HG02885 (cell line): ENCODE measurements around the gene ACSS1.

Experiments used
- ATAC-seq: cut with Tn5 transposase; IDR thresholded peaks from one replicate; pipeline ENCODE4 v1.9.1; 2021; ENCODE audit warnings: mild to moderate bottlenecking; ENCODE audit not compliant: unreplicated experiment, poor library complexity

Gene ACSS1

DNA sequence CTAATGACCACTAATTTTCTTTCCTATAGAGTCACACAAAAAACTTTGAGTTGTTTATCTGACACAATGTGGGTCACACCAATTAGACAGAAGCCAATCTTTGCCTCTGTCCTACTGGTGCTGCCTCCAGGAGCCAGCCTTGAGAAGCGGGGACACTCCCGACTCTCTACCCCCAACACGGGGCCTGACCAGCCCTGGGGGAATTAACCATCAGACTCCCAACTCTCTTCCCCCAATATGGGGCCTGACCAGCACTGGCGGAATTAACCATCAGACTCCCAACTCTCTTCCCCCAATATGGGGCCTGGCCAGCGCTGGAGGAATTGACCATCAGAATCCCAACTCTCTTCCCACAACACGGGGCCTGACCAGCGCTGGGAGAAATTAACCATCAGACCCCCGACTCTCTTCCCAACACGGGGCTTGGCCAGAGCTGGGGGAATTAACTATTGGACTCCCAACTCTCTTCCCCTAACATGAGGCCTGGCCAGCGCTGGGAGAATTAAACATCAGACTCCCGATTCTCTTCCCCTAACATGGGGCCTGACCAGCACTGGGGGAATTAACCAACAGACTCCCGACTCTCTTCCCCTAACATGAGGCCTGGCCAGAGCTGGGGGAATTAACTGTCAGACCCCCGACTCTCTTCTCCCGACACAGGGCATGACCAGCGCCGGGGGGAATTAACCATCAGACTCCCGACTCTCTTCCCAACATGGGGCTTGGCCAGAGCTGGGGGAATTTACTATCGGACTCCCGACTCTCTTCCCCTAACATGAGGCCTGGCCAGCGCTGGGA is 96.4 kb downstream of the ACSS1 start:
- ATAC-seq: no peak

DNA sequence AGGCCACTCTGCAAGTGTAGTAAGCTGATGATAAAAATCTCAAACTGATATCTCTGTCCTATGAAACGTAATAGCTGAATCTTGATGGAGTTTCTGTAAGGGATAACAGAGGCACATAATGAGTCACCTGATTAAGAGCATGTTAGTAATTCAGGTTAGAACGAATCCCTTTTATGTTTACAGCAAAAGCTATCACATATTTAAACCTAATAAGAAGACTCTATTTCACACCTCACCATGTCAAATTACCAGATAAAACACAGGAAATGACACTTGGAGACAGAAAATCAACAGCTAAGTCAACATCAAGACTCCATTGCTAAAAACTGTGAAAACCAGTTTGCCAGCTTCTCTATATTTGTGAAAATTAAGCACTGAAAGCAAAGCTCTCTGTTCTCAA is 97.1 kb downstream of the ACSS1 start:
- ATAC-seq: no peak

DNA sequence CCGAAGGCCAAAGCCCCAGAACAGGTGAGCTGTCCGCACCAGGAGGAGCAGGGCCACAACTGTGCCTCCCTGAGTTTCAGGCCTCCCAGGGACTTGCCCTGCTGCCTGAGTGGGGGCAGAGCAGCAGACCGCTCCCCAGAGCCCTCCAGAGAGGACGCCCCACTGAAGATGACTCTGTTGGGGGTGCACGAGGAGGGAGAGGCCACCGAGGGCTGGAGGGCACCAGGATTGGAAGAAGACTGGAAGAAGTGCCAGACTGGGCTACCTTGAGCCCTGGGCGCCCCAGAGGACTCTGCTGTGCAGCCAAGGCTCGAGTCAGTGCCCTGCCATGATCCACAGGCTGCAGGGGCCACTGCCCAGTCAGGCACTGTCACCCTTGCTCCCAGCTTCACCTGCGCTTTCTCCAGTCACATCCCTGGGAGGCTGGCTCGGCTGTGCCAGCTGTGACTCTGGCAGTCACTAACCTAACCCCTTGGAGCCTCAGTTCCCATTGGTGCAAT is 97.6 kb downstream of the ACSS1 start:
- ATAC-seq: no peak

DNA sequence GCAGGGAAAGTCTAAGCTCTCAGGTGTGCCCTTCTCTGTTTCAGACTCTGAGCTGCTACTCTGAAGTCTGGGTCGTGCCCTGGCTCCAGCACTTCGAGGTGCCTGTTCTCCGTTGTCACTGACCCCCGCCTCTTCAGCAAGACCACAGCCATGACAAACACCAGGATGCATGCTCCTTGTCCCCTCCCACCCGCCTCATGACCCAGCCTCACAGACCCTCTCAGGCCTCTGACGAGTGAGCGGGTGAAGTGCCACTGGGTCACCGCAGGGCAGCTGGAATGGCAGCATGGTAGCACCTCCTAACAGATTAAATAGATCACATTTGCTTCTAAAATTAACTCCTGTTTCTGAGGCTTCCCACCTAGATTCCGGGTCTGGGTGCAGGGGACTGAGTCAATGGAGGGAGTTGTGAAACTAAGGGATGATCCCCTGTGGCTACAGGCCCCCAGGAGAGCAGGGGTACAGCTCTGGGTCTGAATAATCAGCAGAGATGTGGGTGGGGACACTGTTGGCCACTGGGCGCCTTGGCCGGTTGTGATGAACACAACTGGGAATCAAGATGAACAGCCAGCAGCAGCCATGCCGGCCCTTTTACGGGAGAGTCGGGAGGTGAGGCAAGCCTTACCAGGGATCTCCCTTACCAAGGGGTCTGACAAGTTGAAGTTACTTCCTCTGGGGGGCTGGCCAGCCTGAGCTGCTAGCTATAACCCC is 98.2 kb downstream of the ACSS1 start:
- no peak for ATAC-seq

DNA sequence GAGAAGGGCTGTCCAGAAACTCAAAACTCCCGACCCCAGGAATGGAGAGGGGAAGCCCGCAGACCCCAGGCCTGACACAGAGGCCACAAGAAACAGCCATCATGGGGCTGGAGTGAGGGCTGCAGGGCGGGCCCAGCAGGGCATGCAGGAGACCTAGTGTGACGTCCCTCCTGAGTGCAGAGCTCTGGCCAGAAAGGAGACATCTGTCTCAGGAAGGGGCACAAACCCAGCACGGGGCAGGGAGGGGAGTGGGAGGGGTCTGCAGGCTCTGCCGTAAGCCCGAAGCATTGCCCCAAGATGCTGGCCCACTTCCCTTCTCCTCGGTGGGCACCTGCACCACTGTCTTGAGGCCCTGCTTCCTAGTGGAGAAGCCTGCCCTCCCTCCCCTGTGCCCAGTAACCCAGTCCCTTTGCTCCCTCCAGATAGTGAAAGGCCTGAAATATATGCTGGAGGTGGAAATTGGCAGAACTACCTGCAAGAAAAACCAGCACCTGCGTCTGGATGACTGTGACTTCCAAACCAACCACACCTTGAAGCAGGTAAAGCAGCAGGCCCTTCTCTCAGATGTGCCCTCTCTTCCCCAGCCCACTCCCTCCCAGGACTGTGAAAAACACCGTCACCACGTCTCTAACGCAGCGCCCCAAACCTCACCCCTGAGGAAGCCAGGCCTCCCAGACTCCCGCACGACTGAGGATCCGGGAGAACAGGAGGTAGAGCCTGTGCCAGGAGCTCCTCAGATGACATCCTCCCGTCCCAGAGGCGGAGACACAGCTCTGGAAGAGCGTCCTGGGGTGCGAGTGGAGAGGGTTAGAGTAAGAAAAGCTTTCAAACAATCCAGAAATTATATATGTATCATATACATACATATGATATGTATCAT is 99.2 kb downstream of the ACSS1 start:
- no peak for ATAC-seq

DNA sequence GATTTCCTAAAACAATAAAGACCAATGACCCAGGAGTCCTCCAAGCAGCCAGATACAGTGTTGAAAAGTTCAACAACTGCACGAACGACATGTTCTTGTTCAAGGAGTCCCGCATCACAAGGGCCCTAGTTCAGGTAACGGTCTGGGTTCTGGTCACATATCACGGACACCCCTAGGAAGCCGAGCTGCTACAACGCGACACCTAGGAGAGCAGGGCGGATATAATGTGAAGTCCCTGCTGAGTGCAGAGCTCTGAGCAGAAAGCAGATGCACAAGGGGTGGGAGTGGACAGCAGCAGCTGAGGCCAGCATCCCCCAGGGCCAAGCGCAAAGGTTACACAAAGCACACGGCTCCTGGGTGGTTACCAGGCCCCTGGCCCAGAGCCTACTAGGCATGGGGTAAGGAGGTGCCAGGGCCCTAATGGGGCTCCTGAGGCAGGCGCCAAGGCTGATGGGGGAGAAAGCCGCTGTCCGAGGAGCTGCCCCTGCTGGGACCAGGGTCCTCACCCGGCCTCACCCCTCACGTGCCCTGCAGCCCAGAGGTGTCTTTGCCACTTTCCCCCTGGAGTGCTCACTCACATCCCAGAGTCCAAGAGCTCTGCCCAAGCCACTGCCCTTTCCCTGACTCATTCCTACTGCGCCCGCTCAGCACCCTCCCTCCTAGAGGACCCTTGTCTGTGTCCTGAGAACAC is 100.5 kb downstream of the ACSS1 start:
- ATAC-seq: no peak
